ENCODE measurements around the gene HECW1. TPM values are rescaled to one million over a fixed set of nuclear protein-coding genes. Genes with fewer than 3 reads are reported as not detected.

Gene HECW1
- total RNA-seq, 4 donors from 2014 or later = 1.2 to 3.9 (median 2.0) TPM

- no peaks in the 10 kb centered on the region for H3K27me3 ChIP-seq
- intact Hi-C loops (cut with DNase I; ENCODE audit: low total_unique reads) (no loop called here), in situ Hi-C loops (cut with MboI; ENCODE audit: low sequenced_read_pairs in 4 of 4) (no loop called here)
- H3K27ac ChIP-seq = no peak overlapping the region
- H3K36me3 ChIP-seq = no peaks in the 10 kb centered on the region
- no peak for ATAC-seq
- TF ChIP-seq POLR2A (IDR thresholded peaks at IDR 0.05) (no peak), CTCF (IDR thresholded peaks at IDR 0.05 in 4 of 5, conservative IDR thresholded peaks at IDR 0.05 in 1 of 5) (no peak)
- no peak for DNase-seq
- H3K4me1 ChIP-seq = no peaks in the 10 kb centered on the region
- no peak overlapping the region for H3K4me3 ChIP-seq
- H3K9me3 ChIP-seq = no peaks in the 10 kb centered on the region
Measured at GRCh38 chr7:43405948-43406347, 293.5 kb downstream of the HECW1 start.

- no peak for TF ChIP-seq POLR2A (IDR thresholded peaks at IDR 0.05)
- no peak for TF ChIP-seq CTCF (IDR thresholded peaks at IDR 0.05 in 4 of 5, conservative IDR thresholded peaks at IDR 0.05 in 1 of 5)
- DNase-seq (no peak), ATAC-seq (no peak)
- Histone ChIP-seq H3K4me1 (no peaks in the 10 kb centered on the region), H3K4me3 (no peak overlapping the region), H3K27me3 (no peaks in the 10 kb centered on the region), H3K36me3 (no peaks in the 10 kb centered on the region), H3K9me3 (no peaks in the 10 kb centered on the region), H3K27ac (no peak overlapping the region)
- in situ Hi-C loops (cut with MboI; ENCODE audit: low sequenced_read_pairs in 4 of 4) = no loop called here
- intact Hi-C loops (cut with DNase I; ENCODE audit: low total_unique reads) = no loop called here
Measured at GRCh38 chr7:43406961-43407360, 294.5 kb downstream of the HECW1 start.

- Histone ChIP-seq H3K4me1 (no peaks in the 10 kb centered on the region), H3K36me3 (no peaks in the 10 kb centered on the region), H3K9me3 (no peaks in the 10 kb centered on the region), H3K27me3 (no peaks in the 10 kb centered on the region), H3K27ac (no peak overlapping the region), H3K4me3 (no peak overlapping the region)
- in situ Hi-C loops (cut with MboI; ENCODE audit: low sequenced_read_pairs in 4 of 4) = no loop called here
- TF ChIP-seq CTCF (IDR thresholded peaks at IDR 0.05 in 4 of 5, conservative IDR thresholded peaks at IDR 0.05 in 1 of 5) = no peak
- no peak for TF ChIP-seq POLR2A (IDR thresholded peaks at IDR 0.05)
- DNase-seq (no peak), ATAC-seq (no peak)
- intact Hi-C loops (cut with DNase I; ENCODE audit: low total_unique reads) = no loop called here
Measured at GRCh38 chr7:43408981-43409380, 296.5 kb downstream of the HECW1 start.

- Histone ChIP-seq H3K36me3 (no peaks in the 10 kb centered on the region), H3K27ac (no peak overlapping the region), H3K27me3 (no peaks in the 10 kb centered on the region), H3K4me1 (no peaks in the 10 kb centered on the region), H3K4me3 (no peak overlapping the region), H3K9me3 (no peaks in the 10 kb centered on the region)
- in situ Hi-C loops (cut with MboI; ENCODE audit: low sequenced_read_pairs in 4 of 4) (no loop called here), intact Hi-C loops (cut with DNase I; ENCODE audit: low total_unique reads) (no loop called here)
- ATAC-seq (no peak), DNase-seq (no peak)
- no peak for TF ChIP-seq CTCF (IDR thresholded peaks at IDR 0.05 in 4 of 5, conservative IDR thresholded peaks at IDR 0.05 in 1 of 5)
- no peak for TF ChIP-seq POLR2A (IDR thresholded peaks at IDR 0.05)
Measured at GRCh38 chr7:43417455-43417854, 305.0 kb downstream of the HECW1 start.

- TF ChIP-seq CTCF (IDR thresholded peaks at IDR 0.05 in 4 of 5, conservative IDR thresholded peaks at IDR 0.05 in 1 of 5) (no peak), POLR2A (IDR thresholded peaks at IDR 0.05) (no peak)
- in situ Hi-C loops (cut with MboI; ENCODE audit: low sequenced_read_pairs in 4 of 4) = no loop called here
- H3K9me3 ChIP-seq = no peaks in the 10 kb centered on the region
- H3K27me3 ChIP-seq = no peaks in the 10 kb centered on the region
- intact Hi-C loops (cut with DNase I; ENCODE audit: low total_unique reads) = no loop called here
- no peak overlapping the region for H3K4me3 ChIP-seq
- H3K4me1 ChIP-seq = no peaks in the 10 kb centered on the region
- H3K27ac ChIP-seq = no peak overlapping the region
- ATAC-seq (no peak), DNase-seq (no peak)
- H3K36me3 ChIP-seq = no peaks in the 10 kb centered on the region
Measured at GRCh38 chr7:43430411-43430810, 318.0 kb downstream of the HECW1 start.
